IMR-90 (cell line): ENCODE data around the gene PLCXD1.

Source experiments
- CEBPB ChIP-seq: IDR thresholded peaks from 2 replicates; pipeline ENCODE4 v1.6.1; 2012; ENCODE audit warnings: low read depth, low read length, improper control_type of control experiment
- CTCF ChIP-seq: conservative IDR thresholded peaks from 2 replicates; pipeline ENCODE4 v1.5.1; 2012; ENCODE audit warnings: mild to moderate bottlenecking, low read depth, low read length, improper control_type of control experiment
- POLR2A ChIP-seq: IDR thresholded peaks from 2 replicates; pipeline ENCODE4 v1.6.1; 2012; ENCODE audit warnings: mild to moderate bottlenecking, low read depth, low read length

GRCh38 chrX:352582-353314 is 71.6 kb downstream of the PLCXD1 start:
- TF ChIP-seq CTCF (no peak), POLR2A (no peak), CEBPB (no peak)
